IMR-90 (cell line): ENCODE data around the gene NPSR1. TPM values are rescaled to one million over a fixed set of nuclear protein-coding genes. Genes with fewer than 3 reads are reported as not detected.

Experiments used
- ATAC-seq: fragments of 200-7000 bp; cut with Tn5 transposase; 2 replicates; pipeline ENCODE4 v1.9.1; 2020; ENCODE audit warnings: low read depth, mild to moderate bottlenecking, moderate library complexity
- BruUV-seq: library from RNA; stranded (reverse); fragments of 400-500 nt; replicated peaks from 2 replicates; lab custom pipeline; 2021; lab: Mats Ljungman, UMichigan
- CTCF ChIA-PET: fragments of 300-600 bp; formaldehyde crosslinking; extraction: SDS; loops from one replicate; lab custom pipeline; 2021; ENCODE audit warnings: antibody characterized with exemption; lab: Yijun Ruan, JAX
- POLR2A ChIA-PET: fragments of 300-600 bp; sonication (Branson Sonifier 250); formaldehyde crosslinking; loops from one replicate; lab custom pipeline; 2022; ENCODE audit warnings: antibody characterized with exemption; ENCODE audit not compliant: unreplicated experiment; lab: Charles Lee
- DNase-seq: peaks from one replicate; pipeline ENCODE4 v3.0.0; 2013
- H2AFZ ChIP-seq: replicated peaks from 2 replicates; pipeline ENCODE3; 2013; ENCODE audit warnings: low read length, mild to moderate bottlenecking; ENCODE audit not compliant: poor library complexity
- H2AK5ac ChIP-seq: 2 replicates; pipeline ENCODE4 v1.6.1; 2013; ENCODE audit warnings: low read depth, low read length, inconsistent platforms
- H2AK9ac ChIP-seq: replicated peaks from 2 replicates; pipeline ENCODE3; 2013; ENCODE audit warnings: mild to moderate bottlenecking, low read depth, low read length, moderate library complexity; ENCODE audit not compliant: poor library complexity
- H2BK120ac ChIP-seq: 2 replicates; pipeline ENCODE4 v1.6.1; 2013; ENCODE audit warnings: low read depth, low read length, inconsistent platforms
- H2BK15ac ChIP-seq: 3 replicates; pipeline ENCODE4 v1.6.1; 2013; ENCODE audit warnings: low read depth, low read length, inconsistent platforms
- H2BK20ac ChIP-seq: 2 replicates; pipeline ENCODE4 v1.6.1; 2013; ENCODE audit warnings: low read depth, mild to moderate bottlenecking, inconsistent platforms, low read length, moderate library complexity
- H2BK5ac ChIP-seq: 2 replicates; pipeline ENCODE4 v1.6.1; 2013; ENCODE audit warnings: mild to moderate bottlenecking, low read depth, low read length, inconsistent platforms; ENCODE audit not compliant: poor library complexity, severe bottlenecking
- H3K14ac ChIP-seq: replicated peaks from 2 replicates; pipeline ENCODE4 v1.6.1; 2013; ENCODE audit warnings: low read depth, low read length, inconsistent platforms
- H3K18ac ChIP-seq: 2 replicates; pipeline ENCODE4 v1.6.1; 2013; ENCODE audit warnings: low read depth, low read length, control low read depth
- H3K23ac ChIP-seq: 2 replicates; pipeline ENCODE4 v1.6.1; 2013; ENCODE audit warnings: low read depth, low read length, inconsistent platforms
- H3K27ac ChIP-seq: 2 replicates; pipeline ENCODE4 v1.5.1; 2013; ENCODE audit warnings: mild to moderate bottlenecking, control low read depth, low read length; ENCODE audit not compliant: insufficient read depth
- H3K27me3 ChIP-seq: 2 replicates; pipeline ENCODE4 v1.6.1; 2013; ENCODE audit warnings: low read length; ENCODE audit not compliant: control insufficient read depth, insufficient read depth
- H3K36me3 ChIP-seq: 2 replicates; pipeline ENCODE4 v1.6.1; 2013; ENCODE audit warnings: low read length, mixed read lengths; ENCODE audit not compliant: control insufficient read depth, insufficient read depth
- H3K4ac ChIP-seq: 2 replicates; pipeline ENCODE4 v1.6.1; 2013; ENCODE audit warnings: low read depth, low read length, inconsistent platforms
- H3K4me1 ChIP-seq: 2 replicates; pipeline ENCODE4 v1.6.1; 2013; ENCODE audit warnings: low read length, mixed read lengths; ENCODE audit not compliant: control insufficient read depth, insufficient read depth
- H3K4me2 ChIP-seq: 2 replicates; pipeline ENCODE4 v1.6.1; 2013; ENCODE audit warnings: low read depth, mild to moderate bottlenecking, control low read depth, low read length, moderate library complexity
- H3K4me3 ChIP-seq: 2 replicates; pipeline ENCODE4 v1.5.1; 2013; ENCODE audit warnings: low read depth, mild to moderate bottlenecking, control low read depth, low read length, moderate library complexity; ENCODE audit not compliant: insufficient read depth
- H3K56ac ChIP-seq: 2 replicates; pipeline ENCODE4 v1.6.1; 2013; ENCODE audit warnings: low read length, inconsistent platforms; ENCODE audit not compliant: insufficient read depth; ENCODE audit errors: extremely low read depth
- H3K79me1 ChIP-seq, 2 experiments: 2 replicates each; pipeline ENCODE4 v1.6.1; 2013; ENCODE audit warnings: low read length in 2 of 2, inconsistent platforms in 1 of 2, low read depth in 1 of 2
- H3K9ac ChIP-seq: 2 replicates; pipeline ENCODE4 v1.6.1; 2013; ENCODE audit warnings: low read depth, low read length, control low read depth
- H3K9me1 ChIP-seq: 2 replicates; pipeline ENCODE4 v1.6.1; 2013; ENCODE audit warnings: low read length, inconsistent platforms; ENCODE audit not compliant: insufficient read depth
- H3K9me3 ChIP-seq: 2 replicates; pipeline ENCODE4 v1.6.1; 2013; ENCODE audit warnings: low read length; ENCODE audit not compliant: control insufficient read depth, insufficient read depth
- H4K20me1 ChIP-seq: 2 replicates; pipeline ENCODE4 v1.6.1; 2013; ENCODE audit warnings: low read length, inconsistent platforms; ENCODE audit not compliant: insufficient read depth
- H4K5ac ChIP-seq: 2 replicates; pipeline ENCODE4 v1.6.1; 2013; ENCODE audit warnings: mild to moderate bottlenecking, low read depth, low read length, control low read depth
- H4K8ac ChIP-seq, 2 experiments: 2 replicates each; pipeline ENCODE4 v1.6.1; 2013; ENCODE audit warnings: low read depth in 2 of 2, low read length in 2 of 2, control low read depth in 1 of 2, inconsistent platforms in 1 of 2
- H4K91ac ChIP-seq: 2 replicates; pipeline ENCODE4 v1.6.1; 2013; ENCODE audit warnings: low read depth, low read length, inconsistent platforms; ENCODE audit not compliant: insufficient read depth
- CEBPB ChIP-seq: IDR thresholded peaks from 2 replicates; pipeline ENCODE4 v1.6.1; 2012; ENCODE audit warnings: low read depth, low read length, improper control_type of control experiment
- RCOR1 ChIP-seq: IDR thresholded peaks from 2 replicates; pipeline ENCODE4 v1.6.1; 2012; ENCODE audit warnings: mild to moderate bottlenecking, low read length, improper control_type of control experiment; ENCODE audit not compliant: insufficient replicate concordance
- WGBS, 2 experiments: methylation state at CpG; one replicate each; pipeline versions ENCODE4 v1.1.5 to v1.1.7; 2013; ENCODE audit warnings: missing lambda C conversion rate in 2 of 2; ENCODE audit not compliant: insufficient read length in 1 of 2; ENCODE audit errors: extremely low coverage in 2 of 2; 5-methylcytosine and 5-hydroxymethylcytosine counted together
- dilution Hi-C: fragments of 300-500 bp; cut with HindIII; formaldehyde crosslinking; loops from one replicate; pipeline ENCODE4 v1.14.3; 2018; ENCODE audit warnings: low sequenced_read_pairs; ENCODE audit not compliant: unreplicated experiment
- in situ Hi-C: fragments of 300-500 bp; cut with MboI; formaldehyde crosslinking; loops from 3 replicates; pipeline ENCODE4 v1.14.3; 2019; ENCODE audit warnings: low sequenced_read_pairs, inconsistent platforms, mixed read lengths
- intact Hi-C: fragments of 100-400 bp; cut with micrococcal nuclease; formaldehyde crosslinking; loops from 2 replicates; pipeline ENCODE4 v1.10.0; 2022
- polyA plus RNA-seq, 3 experiments: library from polyadenylated mRNA; depleted of rRNA; stranded (reverse); fragments of >200 nt; gene quantifications; 2 replicates each; pipeline ENCODE4 v1.2.3, GENCODE V29; 2012; ENCODE audit warnings: low replicate concordance in 1 of 3
- total RNA-seq: library from RNA; depleted of rRNA; stranded (reverse); fragments of >200 nt; gene quantifications from 2 replicates; pipeline ENCODE4 v1.2.3, GENCODE V29; 2012
- TF ChIP-seq, protein P1 (sequence below): conservative IDR thresholded peaks from 2 replicates; pipeline ENCODE4 v1.5.1; 2012; ENCODE audit warnings: mild to moderate bottlenecking, low read depth, low read length, improper control_type of control experiment

NPSR1 gene
- total and polyA plus RNA-seq, 2 of the 4 experiments (the other 2 are of a cell fraction), result not detected

DNA sequence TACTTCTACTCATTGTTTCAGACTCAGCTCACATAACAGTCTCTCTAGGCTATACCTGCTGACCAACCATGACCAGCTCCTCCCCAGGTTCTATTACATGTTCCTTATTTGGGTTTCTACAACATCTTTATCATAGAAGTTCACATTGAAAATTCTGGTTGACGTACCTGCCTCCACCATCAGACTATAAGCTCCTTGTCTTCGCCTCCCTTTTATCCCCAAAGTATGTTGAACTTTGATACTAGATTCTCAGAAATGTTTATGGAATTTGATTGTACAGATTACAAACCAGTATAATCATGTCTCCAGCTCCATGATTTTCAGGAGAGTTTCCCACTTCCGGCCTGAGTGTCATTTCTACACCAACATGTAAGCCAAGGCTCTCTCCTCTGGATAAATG lies 15.0 kb downstream of the NPSR1 start:
- 67% methylated on average over 1 of the region's 3 CpGs; no CpG with 5 or more reads in 1 of the 2 experiments for WGBS, 2 experiments
- no peak overlapping the region for H2AK9ac ChIP-seq
- no peak overlapping the region for H3K4me3 ChIP-seq
- H2AK5ac ChIP-seq, result no peak overlapping the region
- H3K4me2 ChIP-seq, result no peak overlapping the region
- no peak overlapping the region for H2BK20ac ChIP-seq
- H3K18ac ChIP-seq, result no peak overlapping the region
- in situ Hi-C loops, result no loop called here
- no peaks in the 10 kb centered on the region for H3K27me3 ChIP-seq
- no peak overlapping the region for H4K91ac ChIP-seq
- no peak overlapping the region for H3K9ac ChIP-seq
- no peak overlapping the region for H2AFZ ChIP-seq
- no peak overlapping the region for H3K4ac ChIP-seq
- H3K9me1 ChIP-seq, result no peaks in the 10 kb centered on the region
- ChIA-PET POLR2A (no interaction called here), CTCF (interaction anchor here (1.5 kb wide), 1 partner anchor 9 kb away, joined by 3 read pairs; no protein-coding TSS in a partner anchor)
- no peak overlapping the region for H4K5ac ChIP-seq
- DNase-seq, result no peak
- H3K79me1 ChIP-seq, result no peaks in the 10 kb centered on the region
- H3K23ac ChIP-seq, result no peak overlapping the region
- H3K14ac ChIP-seq, result no peak overlapping the region
- H3K27ac ChIP-seq, result no peak overlapping the region
- ATAC-seq, result no peak
- dilution Hi-C loops, result no loop called here
- no peak overlapping the region for H4K8ac ChIP-seq
- no peak for TF ChIP-seq RCOR1
- TF ChIP-seq, protein P1, sequence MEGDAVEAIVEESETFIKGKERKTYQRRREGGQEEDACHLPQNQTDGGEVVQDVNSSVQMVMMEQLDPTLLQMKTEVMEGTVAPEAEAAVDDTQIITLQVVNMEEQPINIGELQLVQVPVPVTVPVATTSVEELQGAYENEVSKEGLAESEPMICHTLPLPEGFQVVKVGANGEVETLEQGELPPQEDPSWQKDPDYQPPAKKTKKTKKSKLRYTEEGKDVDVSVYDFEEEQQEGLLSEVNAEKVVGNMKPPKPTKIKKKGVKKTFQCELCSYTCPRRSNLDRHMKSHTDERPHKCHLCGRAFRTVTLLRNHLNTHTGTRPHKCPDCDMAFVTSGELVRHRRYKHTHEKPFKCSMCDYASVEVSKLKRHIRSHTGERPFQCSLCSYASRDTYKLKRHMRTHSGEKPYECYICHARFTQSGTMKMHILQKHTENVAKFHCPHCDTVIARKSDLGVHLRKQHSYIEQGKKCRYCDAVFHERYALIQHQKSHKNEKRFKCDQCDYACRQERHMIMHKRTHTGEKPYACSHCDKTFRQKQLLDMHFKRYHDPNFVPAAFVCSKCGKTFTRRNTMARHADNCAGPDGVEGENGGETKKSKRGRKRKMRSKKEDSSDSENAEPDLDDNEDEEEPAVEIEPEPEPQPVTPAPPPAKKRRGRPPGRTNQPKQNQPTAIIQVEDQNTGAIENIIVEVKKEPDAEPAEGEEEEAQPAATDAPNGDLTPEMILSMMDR, result no peak
- no peak for TF ChIP-seq CEBPB
- no TSS peak for BruUV-seq
- H3K9me3 ChIP-seq, result peaks cover 2% of the 10 kb centered on the region
- no peaks in the 10 kb centered on the region for H3K4me1 ChIP-seq
- no peak overlapping the region for H3K56ac ChIP-seq
- intact Hi-C loops, result no loop called here
- no peaks in the 10 kb centered on the region for H4K20me1 ChIP-seq
- H3K36me3 ChIP-seq, result no peaks in the 10 kb centered on the region
- no peak overlapping the region for H2BK5ac ChIP-seq
- H2BK15ac ChIP-seq, result no peak overlapping the region
- no peak overlapping the region for H2BK120ac ChIP-seq
